ENCODE measurements around the gene COPRS. TPM values are rescaled to one million over a fixed set of nuclear protein-coding genes. Genes with fewer than 3 reads are reported as not detected.

Gene COPRS
- total and polyA plus RNA-seq, 2 of the 13 experiments (the other 11 are each of a cell fraction or from before 2014, with no cell fraction given) = 22.7 to 93.8 TPM

DNA sequence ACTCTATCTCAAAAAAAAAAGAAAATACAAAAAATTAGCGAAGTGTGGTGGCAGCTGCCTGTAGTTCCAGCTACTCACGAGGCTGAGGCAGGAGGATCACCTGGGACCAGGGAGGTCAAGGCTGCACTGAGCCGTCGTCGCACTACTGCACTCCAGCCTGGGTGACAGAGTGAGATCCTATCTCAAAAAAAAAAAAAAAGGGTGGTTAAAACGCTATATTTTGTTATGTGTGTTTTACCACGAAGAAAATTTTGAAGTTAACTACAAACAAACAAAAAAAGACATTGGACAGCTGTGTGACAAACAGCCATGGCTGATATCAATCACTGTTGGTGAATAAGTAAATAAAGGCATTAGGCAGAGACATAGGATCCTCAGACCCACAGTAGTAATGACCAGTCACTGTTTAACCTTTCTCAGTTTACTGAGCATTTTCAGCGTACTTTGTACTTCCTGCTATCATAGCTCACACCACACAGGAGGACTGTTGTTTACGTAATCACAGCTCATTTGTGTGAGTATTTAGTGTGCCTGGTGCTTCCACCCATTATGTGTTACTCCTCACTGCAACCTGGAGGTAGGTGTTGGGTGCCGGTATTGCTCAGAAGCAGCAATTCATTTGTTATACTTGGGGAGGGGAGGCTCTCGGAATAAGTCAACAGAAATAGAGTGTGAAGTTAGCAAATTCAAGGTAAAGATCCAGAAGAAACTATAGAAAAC lies 55.4 kb downstream of the COPRS start (continued):
- TF ChIP-seq, protein P1, sequence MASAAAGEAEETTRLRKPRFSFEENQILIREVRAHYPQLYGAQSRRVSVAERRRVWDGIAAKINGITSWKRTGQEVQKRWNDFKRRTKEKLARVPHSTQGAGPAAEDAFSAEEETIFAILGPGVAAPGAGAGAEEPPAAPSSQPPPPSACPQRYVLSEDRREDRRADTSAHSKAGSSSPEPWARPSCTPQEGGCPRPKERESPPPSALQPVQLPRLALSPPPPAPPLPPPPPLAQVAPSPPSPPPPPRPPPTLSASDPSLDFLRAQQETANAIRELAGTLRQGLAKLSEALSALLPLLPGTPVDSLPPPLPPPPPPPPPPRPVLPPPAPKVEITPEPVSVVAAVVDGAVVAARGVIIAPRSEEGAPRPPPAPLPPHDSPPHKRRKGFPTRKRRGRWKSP (CRISPR knock-in tag; IDR thresholded peaks at IDR 0.05) = peak; percentile 47; the same call in 1 of the 2 replicates
- TF ChIP-seq SP5 (CRISPR knock-in tag; IDR thresholded peaks at IDR 0.05; ENCODE audit: borderline replicate concordance, low read depth) (peak; percentile 82), HMG20A (CRISPR knock-in tag; IDR thresholded peaks at IDR 0.05; ENCODE audit: borderline replicate concordance) (peak; percentile 95), ZNF841 (CRISPR knock-in tag; IDR thresholded peaks at IDR 0.05; ENCODE audit: borderline replicate concordance) (0 out of 2 replicates have a peak, but pooled peaks have one; percentile 81), ZC3H4 (CRISPR knock-in tag; IDR thresholded peaks at IDR 0.05; ENCODE audit: borderline replicate concordance) (no peak), ZC3H13 (CRISPR knock-in tag; IDR thresholded peaks at IDR 0.05) (peak; percentile 6; the same call in 1 of the 2 replicates), YY1 (IDR thresholded peaks at IDR 0.05; ENCODE audit: insufficient read depth, insufficient replicate concordance, low read depth, low read length) (peak; percentile 30), ZKSCAN1 (IDR thresholded peaks at IDR 0.05; ENCODE audit: low read length) (no peak; the same call in 1 of the 2 replicates), RAD21 (CRISPR knock-in tag; IDR thresholded peaks at IDR 0.05) (peak; percentile 52; the same call in 1 of the 2 replicates), ZMAT3 (CRISPR knock-in tag; conservative IDR thresholded peaks at IDR 0.05) (peak; percentile 88), SIX1 (CRISPR knock-in tag; IDR thresholded peaks at IDR 0.05; ENCODE audit: borderline replicate concordance) (peak; percentile 96), TRIM24 (CRISPR knock-in tag; IDR thresholded peaks at IDR 0.05) (peak; percentile 84), ZNF563 (CRISPR knock-in tag; IDR thresholded peaks at IDR 0.05) (no peak), ZNF335 (CRISPR knock-in tag; IDR thresholded peaks at IDR 0.05) (no peak), ZNF775 (CRISPR knock-in tag; IDR thresholded peaks at IDR 0.05; ENCODE audit: borderline replicate concordance) (no peak), KMT2B (CRISPR knock-in tag; IDR thresholded peaks at IDR 0.05) (no peak), RXRB (CRISPR knock-in tag; IDR thresholded peaks at IDR 0.05; ENCODE audit: borderline replicate concordance) (peak; percentile 87), FOXK1 (CRISPR knock-in tag; IDR thresholded peaks at IDR 0.05; ENCODE audit: borderline replicate concordance, low read depth) (peak; percentile 93)
- TF ChIP-seq, protein P2, sequence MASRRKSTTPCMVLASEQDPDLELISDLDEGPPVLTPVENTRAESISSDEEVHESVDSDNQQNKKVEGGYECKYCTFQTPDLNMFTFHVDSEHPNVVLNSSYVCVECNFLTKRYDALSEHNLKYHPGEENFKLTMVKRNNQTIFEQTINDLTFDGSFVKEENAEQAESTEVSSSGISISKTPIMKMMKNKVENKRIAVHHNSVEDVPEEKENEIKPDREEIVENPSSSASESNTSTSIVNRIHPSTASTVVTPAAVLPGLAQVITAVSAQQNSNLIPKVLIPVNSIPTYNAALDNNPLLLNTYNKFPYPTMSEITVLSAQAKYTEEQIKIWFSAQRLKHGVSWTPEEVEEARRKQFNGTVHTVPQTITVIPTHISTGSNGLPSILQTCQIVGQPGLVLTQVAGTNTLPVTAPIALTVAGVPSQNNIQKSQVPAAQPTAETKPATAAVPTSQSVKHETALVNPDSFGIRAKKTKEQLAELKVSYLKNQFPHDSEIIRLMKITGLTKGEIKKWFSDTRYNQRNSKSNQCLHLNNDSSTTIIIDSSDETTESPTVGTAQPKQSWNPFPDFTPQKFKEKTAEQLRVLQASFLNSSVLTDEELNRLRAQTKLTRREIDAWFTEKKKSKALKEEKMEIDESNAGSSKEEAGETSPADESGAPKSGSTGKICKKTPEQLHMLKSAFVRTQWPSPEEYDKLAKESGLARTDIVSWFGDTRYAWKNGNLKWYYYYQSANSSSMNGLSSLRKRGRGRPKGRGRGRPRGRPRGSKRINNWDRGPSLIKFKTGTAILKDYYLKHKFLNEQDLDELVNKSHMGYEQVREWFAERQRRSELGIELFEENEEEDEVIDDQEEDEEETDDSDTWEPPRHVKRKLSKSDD (CRISPR knock-in tag; IDR thresholded peaks at IDR 0.05; ENCODE audit: low read depth) = peak; percentile 87
- TF ChIP-seq, protein P3, sequence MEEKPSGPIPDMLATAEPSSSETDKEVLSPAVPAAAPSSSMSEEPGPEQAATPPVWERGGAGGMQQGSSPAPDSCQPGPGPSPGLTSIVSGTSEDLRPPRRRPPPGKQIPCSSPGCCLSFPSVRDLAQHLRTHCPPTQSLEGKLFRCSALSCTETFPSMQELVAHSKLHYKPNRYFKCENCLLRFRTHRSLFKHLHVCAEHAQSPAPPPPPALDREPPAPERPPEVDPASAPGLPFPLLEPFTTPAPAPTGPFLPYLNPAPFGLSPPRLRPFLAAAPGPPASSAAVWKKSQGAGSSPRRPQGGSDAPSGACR (CRISPR knock-in tag; IDR thresholded peaks at IDR 0.05) = peak; percentile 88; the same call in 1 of the 2 replicates
- TF ChIP-seq, protein P4, sequence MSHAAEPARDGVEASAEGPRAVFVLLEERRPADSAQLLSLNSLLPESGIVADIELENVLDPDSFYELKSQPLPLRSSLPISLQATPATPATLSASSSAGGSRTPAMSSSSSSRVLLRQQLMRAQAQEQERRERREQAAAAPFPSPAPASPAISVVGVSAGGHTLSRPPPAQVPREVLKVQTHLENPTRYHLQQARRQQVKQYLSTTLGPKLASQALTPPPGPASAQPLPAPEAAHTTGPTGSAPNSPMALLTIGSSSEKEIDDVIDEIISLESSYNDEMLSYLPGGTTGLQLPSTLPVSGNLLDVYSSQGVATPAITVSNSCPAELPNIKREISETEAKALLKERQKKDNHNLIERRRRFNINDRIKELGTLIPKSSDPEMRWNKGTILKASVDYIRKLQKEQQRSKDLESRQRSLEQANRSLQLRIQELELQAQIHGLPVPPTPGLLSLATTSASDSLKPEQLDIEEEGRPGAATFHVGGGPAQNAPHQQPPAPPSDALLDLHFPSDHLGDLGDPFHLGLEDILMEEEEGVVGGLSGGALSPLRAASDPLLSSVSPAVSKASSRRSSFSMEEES (CRISPR knock-in tag; IDR thresholded peaks at IDR 0.05) = peak; percentile 80; the same call in 1 of the 2 replicates
- TF ChIP-seq, protein P5, sequence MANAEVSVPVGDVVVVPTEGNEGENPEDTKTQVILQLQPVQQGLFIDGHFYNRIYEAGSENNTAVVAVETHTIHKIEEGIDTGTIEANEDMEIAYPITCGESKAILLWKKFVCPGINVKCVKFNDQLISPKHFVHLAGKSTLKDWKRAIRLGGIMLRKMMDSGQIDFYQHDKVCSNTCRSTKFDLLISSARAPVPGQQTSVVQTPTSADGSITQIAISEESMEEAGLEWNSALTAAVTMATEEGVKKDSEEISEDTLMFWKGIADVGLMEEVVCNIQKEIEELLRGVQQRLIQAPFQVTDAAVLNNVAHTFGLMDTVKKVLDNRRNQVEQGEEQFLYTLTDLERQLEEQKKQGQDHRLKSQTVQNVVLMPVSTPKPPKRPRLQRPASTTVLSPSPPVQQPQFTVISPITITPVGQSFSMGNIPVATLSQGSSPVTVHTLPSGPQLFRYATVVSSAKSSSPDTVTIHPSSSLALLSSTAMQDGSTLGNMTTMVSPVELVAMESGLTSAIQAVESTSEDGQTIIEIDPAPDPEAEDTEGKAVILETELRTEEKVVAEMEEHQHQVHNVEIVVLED (CRISPR knock-in tag; IDR thresholded peaks at IDR 0.05; ENCODE audit: borderline replicate concordance) = peak; percentile 46; the same call in 1 of the 2 replicates

All from HepG2 (cell line).